Measurements from ENCODE around the gene PLA2G2D. TPM values are rescaled to one million over a fixed set of nuclear protein-coding genes. Genes with fewer than 3 reads are reported as not detected.

Gene PLA2G2D
- total and polyA plus RNA-seq, 10 of the 15 experiments (the other 5 are each of a cell fraction or from before 2014, with no cell fraction given), result 0.06 to 0.38 (median 0.16) TPM; not detected in 2

- ChIA-PET CTCF (interaction anchor here (1.3 to 2.2 kb wide), 2 partner anchors 11 to 231 kb away, joined by 3 to 9 read pairs; no protein-coding TSS in a partner anchor), POLR2A (no interaction called here), RAD21 (ENCODE audit: unreplicated experiment) (no interaction called here), SMC1A (ENCODE audit: uncharacterized antibody, unreplicated experiment) (interaction anchor here (1.3 to 2.6 kb wide), 4 partner anchors 10 to 32 kb away, joined by 4 to 15 read pairs (median 6); no protein-coding TSS in a partner anchor)
- Histone ChIP-seq H3K36me3 (ENCODE audit: control insufficient read depth in 2 of 2, insufficient read depth in 2 of 2, low read length in 1 of 2) (no peaks in the 10 kb centered on the region), H2AFZ (ENCODE audit: control insufficient read depth, low read depth, low read length) (no peak overlapping the region), H3K79me2 (ENCODE audit: control insufficient read depth, insufficient read depth, low read length) (no peaks in the 10 kb centered on the region), H3K27ac (ENCODE audit: control insufficient read depth, insufficient read depth) (no peak overlapping the region), H3K4me1 (ENCODE audit: control insufficient read depth, insufficient read depth, low read length) (peaks cover under 1% of the 10 kb centered on the region), H3K4me3 (no peak overlapping the region), H3K4me2 (ENCODE audit: control insufficient read depth, insufficient read depth) (no peak overlapping the region), H3K27me3 (replicated peaks in 1 of 2; ENCODE audit: control insufficient read depth in 2 of 2, insufficient read depth in 2 of 2, low read length in 1 of 2) (no peaks in the 10 kb centered on the region), H3K9me3 (replicated peaks; ENCODE audit: control insufficient read depth, insufficient read depth, low read length) (no peaks in the 10 kb centered on the region), H4K20me1 (ENCODE audit: control insufficient read depth, insufficient read depth) (no peaks in the 10 kb centered on the region), H3K9ac (ENCODE audit: control insufficient read depth, insufficient read depth, low read length) (no peak overlapping the region)
- in situ Hi-C loops (cut with MboI) (no loop called here), intact Hi-C loops (cut with micrococcal nuclease; ENCODE audit: unreplicated experiment) (no loop called here)
- no TSS peak for BruUV-seq (replicated peaks)
- no peak for TF ChIP-seq REST (IDR thresholded peaks at IDR 0.05; ENCODE audit: low read depth, low read length)
- no peak for TF ChIP-seq MAX (IDR thresholded peaks at IDR 0.05; ENCODE audit: low read depth, low read length)
- TF ChIP-seq TAF1 (IDR thresholded peaks at IDR 0.05; ENCODE audit: borderline replicate concordance, low read depth, low read length), result no peak
- TF ChIP-seq EED (IDR thresholded peaks at IDR 0.05; ENCODE audit: low read depth), result no peak
- no peak for TF ChIP-seq RB1 (IDR thresholded peaks at IDR 0.05; ENCODE audit: borderline replicate concordance)
- no peak for TF ChIP-seq ZNF24 (IDR thresholded peaks at IDR 0.05)
- no peak for TF ChIP-seq EGR1 (IDR thresholded peaks at IDR 0.05; ENCODE audit: borderline replicate concordance in 1 of 2, low read depth in 2 of 2, low read length in 2 of 2)
- ATAC-seq (no peak), FAIRE-seq (no peak), DNase-seq (ENCODE audit: low read depth, low spot score) (no peak)
- WGBS (ENCODE audit: insufficient coverage, insufficient replicate concordance, low lambda C conversion rate, missing lambda C conversion rate), result 79% methylated on average over 15 of the region's 15 CpGs
Observed at GRCh38 chr1:20114021-20114648, 5.2 kb downstream of the PLA2G2D start.
